Hepatocyte (in vitro differentiated cells): ENCODE measurements around the gene MAB21L1.

Source experiments
- EZH2 ChIP-seq: fragments of 200-600 bp; sonication (generic); IDR thresholded peaks from 2 replicates; pipeline ENCODE4 v1.6.1; 2016; ENCODE audit warnings: antibody characterized with exemption, mild to moderate bottlenecking, borderline replicate concordance
- EZH2phosphoT487 ChIP-seq: fragments of 200-600 bp; sonication (generic); IDR thresholded peaks from one replicate; pipeline ENCODE4 v1.6.1; 2018; ENCODE audit warnings: antibody characterized with exemption, mild to moderate bottlenecking, low read depth, moderate library complexity; ENCODE audit not compliant: unreplicated experiment, severe bottlenecking
- TF ChIP-seq, protein P1 (sequence below): fragments of 200-600 bp; sonication (generic); IDR thresholded peaks from 2 replicates; pipeline ENCODE4 v1.5.1; 2016; ENCODE audit warnings: antibody characterized with exemption, mild to moderate bottlenecking; ENCODE audit not compliant: poor library complexity

GRCh38 chr13:35501661-35502235 is 25.3 kb upstream of the MAB21L1 start:
- TF ChIP-seq, protein P1, sequence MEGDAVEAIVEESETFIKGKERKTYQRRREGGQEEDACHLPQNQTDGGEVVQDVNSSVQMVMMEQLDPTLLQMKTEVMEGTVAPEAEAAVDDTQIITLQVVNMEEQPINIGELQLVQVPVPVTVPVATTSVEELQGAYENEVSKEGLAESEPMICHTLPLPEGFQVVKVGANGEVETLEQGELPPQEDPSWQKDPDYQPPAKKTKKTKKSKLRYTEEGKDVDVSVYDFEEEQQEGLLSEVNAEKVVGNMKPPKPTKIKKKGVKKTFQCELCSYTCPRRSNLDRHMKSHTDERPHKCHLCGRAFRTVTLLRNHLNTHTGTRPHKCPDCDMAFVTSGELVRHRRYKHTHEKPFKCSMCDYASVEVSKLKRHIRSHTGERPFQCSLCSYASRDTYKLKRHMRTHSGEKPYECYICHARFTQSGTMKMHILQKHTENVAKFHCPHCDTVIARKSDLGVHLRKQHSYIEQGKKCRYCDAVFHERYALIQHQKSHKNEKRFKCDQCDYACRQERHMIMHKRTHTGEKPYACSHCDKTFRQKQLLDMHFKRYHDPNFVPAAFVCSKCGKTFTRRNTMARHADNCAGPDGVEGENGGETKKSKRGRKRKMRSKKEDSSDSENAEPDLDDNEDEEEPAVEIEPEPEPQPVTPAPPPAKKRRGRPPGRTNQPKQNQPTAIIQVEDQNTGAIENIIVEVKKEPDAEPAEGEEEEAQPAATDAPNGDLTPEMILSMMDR: no peak
- no peak for TF ChIP-seq EZH2
- no peak for TF ChIP-seq EZH2phosphoT487
